Uterus (tissue), 4 donors: ENCODE data around the gene CACNB2. TPM values are rescaled to one million over a fixed set of nuclear protein-coding genes. Genes with fewer than 3 reads are reported as not detected.

Experiments used
- DNase-seq, 2 donors: peaks; one replicate each; pipeline ENCODE4 v3.0.0-alpha.2; 2019 to 2020
- H3K27ac ChIP-seq, 2 donors: fragments of 200-600 bp; sonication (generic); 1 replicate in 1 of 2; 2 replicates in 1 of 2; pipeline ENCODE4 v1.5.1; 2016 to 2018
- H3K27me3 ChIP-seq, 2 donors: fragments of 200-600 bp; sonication (generic); one replicate each; pipeline ENCODE4 v1.5.1; 2018 to 2019; ENCODE audit warnings: control low read depth in 1 of 2
- H3K36me3 ChIP-seq, 2 donors: fragments of 200-600 bp; sonication (generic); one replicate each; pipeline ENCODE4 v1.5.1; 2019; ENCODE audit warnings: control low read depth in 1 of 2
- H3K4me1 ChIP-seq, 2 donors: fragments of 200-600 bp; sonication (generic); one replicate each; pipeline ENCODE4 v1.5.1; 2018 to 2019; ENCODE audit warnings: control low read depth in 1 of 2
- H3K4me3 ChIP-seq, 2 donors: fragments of 200-600 bp; sonication (generic); 1 replicate in 1 of 2; 2 replicates in 1 of 2; pipeline ENCODE4 v1.5.1; 2018 to 2019; ENCODE audit warnings: mild to moderate bottlenecking in 1 of 2
- H3K9me3 ChIP-seq, 2 donors: fragments of 200-600 bp; sonication (generic); one replicate each; pipeline ENCODE4 v1.5.1; 2019; ENCODE audit warnings: control low read depth in 1 of 2
- POLR2A ChIP-seq, 2 donors: fragments of 450-650 bp; IDR thresholded peaks; one replicate each; pipeline ENCODE4 v1.6.1; 2016; ENCODE audit warnings: antibody characterized with exemption in 2 of 2, mild to moderate bottlenecking in 1 of 2, moderate library complexity in 1 of 2
- intact Hi-C: fragments of 100-400 bp; cut with DNase I; formaldehyde crosslinking; loops from one replicate; pipeline ENCODE4 v1.15.1; 2023; ENCODE audit warnings: low total_unique reads
- total RNA-seq, 4 donors: library from RNA; depleted of rRNA in 3 of 4; stranded (reverse); fragments of >200 nt in 3 of 4; gene quantifications; one replicate each; pipeline versions ENCODE4 v1.1.0 to v1.2.4, GENCODE V29; 2014 to 2023
- TF ChIP-seq, protein P1 (sequence below), 4 experiments: fragments of 200-600 bp in 2 of 4; fragments of 450-650 bp in 2 of 4; sonication (generic) in 2 of 4; IDR thresholded peaks; one replicate each; pipeline ENCODE4 v1.5.1; 2016 to 2019; ENCODE audit warnings: antibody characterized with exemption in 4 of 4, mild to moderate bottlenecking in 2 of 4, moderate library complexity in 1 of 4
- donor health status: DM: yes; HTN: yes; CAD: no.

The CACNB2 gene
- total RNA-seq, 4 donors from 2014 or later: 19.4 to 33.0 (median 27.0) TPM

- Histone ChIP-seq H3K4me3 (no peak overlapping the region), H3K4me1 (no peaks in the 10 kb centered on the region), H3K27ac (no peak overlapping the region), H3K27me3 (no peaks in the 10 kb centered on the region), H3K9me3 (no peaks in the 10 kb centered on the region), H3K36me3 (no peaks in the 10 kb centered on the region)
- TF ChIP-seq, protein P1, sequence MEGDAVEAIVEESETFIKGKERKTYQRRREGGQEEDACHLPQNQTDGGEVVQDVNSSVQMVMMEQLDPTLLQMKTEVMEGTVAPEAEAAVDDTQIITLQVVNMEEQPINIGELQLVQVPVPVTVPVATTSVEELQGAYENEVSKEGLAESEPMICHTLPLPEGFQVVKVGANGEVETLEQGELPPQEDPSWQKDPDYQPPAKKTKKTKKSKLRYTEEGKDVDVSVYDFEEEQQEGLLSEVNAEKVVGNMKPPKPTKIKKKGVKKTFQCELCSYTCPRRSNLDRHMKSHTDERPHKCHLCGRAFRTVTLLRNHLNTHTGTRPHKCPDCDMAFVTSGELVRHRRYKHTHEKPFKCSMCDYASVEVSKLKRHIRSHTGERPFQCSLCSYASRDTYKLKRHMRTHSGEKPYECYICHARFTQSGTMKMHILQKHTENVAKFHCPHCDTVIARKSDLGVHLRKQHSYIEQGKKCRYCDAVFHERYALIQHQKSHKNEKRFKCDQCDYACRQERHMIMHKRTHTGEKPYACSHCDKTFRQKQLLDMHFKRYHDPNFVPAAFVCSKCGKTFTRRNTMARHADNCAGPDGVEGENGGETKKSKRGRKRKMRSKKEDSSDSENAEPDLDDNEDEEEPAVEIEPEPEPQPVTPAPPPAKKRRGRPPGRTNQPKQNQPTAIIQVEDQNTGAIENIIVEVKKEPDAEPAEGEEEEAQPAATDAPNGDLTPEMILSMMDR (IDR thresholded peaks at IDR 0.05): no peak
- no peak for TF ChIP-seq POLR2A (IDR thresholded peaks at IDR 0.05)
- intact Hi-C loops: no loop called here
- DNase-seq: no peak
Measured at GRCh38 chr10:18343573-18343972, 203.3 kb downstream of the CACNB2 start.

- no peaks in the 10 kb centered on the region for H3K36me3 ChIP-seq
- H3K9me3 ChIP-seq: no peaks in the 10 kb centered on the region
- H3K4me1 ChIP-seq: no peaks in the 10 kb centered on the region
- H3K4me3 ChIP-seq: no peak overlapping the region
- no peak overlapping the region for H3K27ac ChIP-seq
- no peak for DNase-seq
- no peak for TF ChIP-seq POLR2A (IDR thresholded peaks at IDR 0.05)
- TF ChIP-seq, protein P1 (IDR thresholded peaks at IDR 0.05): no peak
- intact Hi-C loops: no loop called here
- H3K27me3 ChIP-seq: no peaks in the 10 kb centered on the region
Measured at GRCh38 chr10:18345308-18345707, 205.1 kb downstream of the CACNB2 start.

GRCh38 chr10:18350340-18350739 lies 210.1 kb downstream of the CACNB2 start:
- Histone ChIP-seq H3K27me3 (no peaks in the 10 kb centered on the region), H3K27ac (no peak overlapping the region), H3K36me3 (no peaks in the 10 kb centered on the region), H3K4me1 (no peaks in the 10 kb centered on the region), H3K9me3 (no peaks in the 10 kb centered on the region), H3K4me3 (no peak overlapping the region)
- intact Hi-C loops: no loop called here
- TF ChIP-seq, protein P1 (IDR thresholded peaks at IDR 0.05): no peak
- no peak for TF ChIP-seq POLR2A (IDR thresholded peaks at IDR 0.05)
- no peak for DNase-seq

DNA sequence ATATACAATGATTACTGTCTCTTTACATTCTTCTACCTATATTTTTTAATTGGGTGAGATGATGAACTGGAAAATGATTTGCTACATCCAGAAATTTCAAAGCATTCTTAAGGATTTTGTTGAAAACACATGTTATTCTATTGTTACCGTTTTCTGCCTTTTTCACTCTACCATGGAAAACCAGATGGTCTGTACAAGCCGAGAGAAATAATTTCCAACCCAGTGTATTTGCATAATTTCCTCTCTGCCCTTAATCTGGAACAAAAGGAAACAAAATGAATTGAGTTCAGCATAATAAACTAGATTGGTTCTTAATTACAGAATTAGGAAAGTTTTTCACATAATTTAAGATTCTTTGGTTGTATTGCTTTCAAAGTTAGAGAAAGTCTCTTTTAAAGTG lies 211.2 kb downstream of the CACNB2 start:
- H3K4me3 ChIP-seq: no peak overlapping the region
- no peak for DNase-seq
- intact Hi-C loops: no loop called here
- no peak overlapping the region for H3K27ac ChIP-seq
- H3K27me3 ChIP-seq: no peaks in the 10 kb centered on the region
- no peaks in the 10 kb centered on the region for H3K36me3 ChIP-seq
- no peaks in the 10 kb centered on the region for H3K9me3 ChIP-seq
- no peak for TF ChIP-seq POLR2A (IDR thresholded peaks at IDR 0.05)
- TF ChIP-seq, protein P1 (IDR thresholded peaks at IDR 0.05): no peak
- H3K4me1 ChIP-seq: no peaks in the 10 kb centered on the region

- H3K9me3 ChIP-seq: no peaks in the 10 kb centered on the region
- no peaks in the 10 kb centered on the region for H3K27me3 ChIP-seq
- no peaks in the 10 kb centered on the region for H3K4me1 ChIP-seq
- DNase-seq: no peak
- TF ChIP-seq POLR2A (IDR thresholded peaks at IDR 0.05): no peak
- TF ChIP-seq, protein P1 (IDR thresholded peaks at IDR 0.05): no peak
- H3K27ac ChIP-seq: no peak overlapping the region
- intact Hi-C loops: no loop called here
- H3K36me3 ChIP-seq: no peaks in the 10 kb centered on the region
- H3K4me3 ChIP-seq: no peak overlapping the region
Measured at GRCh38 chr10:18352175-18352574, 212.0 kb downstream of the CACNB2 start.
